Astrocyte (in vitro differentiated cells and primary cell): ENCODE data around the gene C20orf96. TPM values are rescaled to one million over a fixed set of nuclear protein-coding genes. Genes with fewer than 3 reads are reported as not detected.

Experiments used
- DNase-seq: peaks from one replicate; pipeline ENCODE4 v3.0.0-alpha.2; 2010; ENCODE audit warnings: low read depth
- FAIRE-seq: peaks from 2 replicates; lab custom pipeline; 2011; peaks lifted over from hg19 to GRCh38; lab: Jason Lieb, UNC
- H2AFZ ChIP-seq: 2 replicates; pipeline ENCODE4 v1.6.0; 2012; ENCODE audit warnings: low read depth, low read length, inconsistent platforms
- H3K27ac ChIP-seq: 2 replicates; pipeline ENCODE4 v1.5.1; 2011; ENCODE audit warnings: low read depth, low read length, inconsistent platforms
- H3K27me3 ChIP-seq: 2 replicates; pipeline ENCODE4 v1.6.0; 2011; ENCODE audit warnings: low read length, inconsistent platforms; ENCODE audit not compliant: insufficient read depth
- H3K36me3 ChIP-seq: 2 replicates; pipeline ENCODE4 v1.5.1; 2011; ENCODE audit warnings: low read length, inconsistent platforms; ENCODE audit not compliant: insufficient read depth
- H3K4me1 ChIP-seq: 2 replicates; pipeline ENCODE4 v1.5.1; 2011; ENCODE audit warnings: low read length, inconsistent platforms; ENCODE audit not compliant: insufficient read depth
- H3K4me2 ChIP-seq: 2 replicates; pipeline ENCODE4 v1.6.0; 2012; ENCODE audit warnings: low read length, inconsistent platforms
- H3K4me3 ChIP-seq: 2 replicates; pipeline ENCODE4 v1.5.1; 2011; ENCODE audit warnings: low read depth, mild to moderate bottlenecking, low read length, inconsistent platforms; ENCODE audit not compliant: insufficient read depth
- H3K79me2 ChIP-seq: 2 replicates; pipeline ENCODE4 v1.6.0; 2012; ENCODE audit warnings: mild to moderate bottlenecking, low read length, inconsistent platforms; ENCODE audit not compliant: insufficient read depth
- H3K9ac ChIP-seq: 2 replicates; pipeline ENCODE4 v1.6.0; 2012; ENCODE audit warnings: mild to moderate bottlenecking, low read length, inconsistent platforms
- H3K9me3 ChIP-seq: 2 replicates; pipeline ENCODE4 v1.5.1; 2012; ENCODE audit warnings: low read depth, mild to moderate bottlenecking, low read length, inconsistent platforms; ENCODE audit not compliant: insufficient read depth
- H4K20me1 ChIP-seq: 2 replicates; pipeline ENCODE4 v1.6.0; 2012; ENCODE audit warnings: low read length, inconsistent platforms; ENCODE audit not compliant: insufficient read depth
- H3K27ac Mint-ChIP-seq: one replicate; pipeline ENCODE4 v1.8.0; 2021; ENCODE audit warnings: mild to moderate bottlenecking, mixed read lengths; ENCODE audit not compliant: unreplicated experiment
- H3K27me3 Mint-ChIP-seq: one replicate; pipeline ENCODE4 v1.8.0; 2021; ENCODE audit warnings: low read depth, mixed read lengths; ENCODE audit not compliant: unreplicated experiment
- H3K36me3 Mint-ChIP-seq: one replicate; pipeline ENCODE4 v1.8.0; 2021; ENCODE audit warnings: low read depth, mixed read lengths; ENCODE audit not compliant: unreplicated experiment
- H3K4me1 Mint-ChIP-seq: one replicate; pipeline ENCODE4 v1.8.0; 2021; ENCODE audit warnings: low read depth, mixed read lengths; ENCODE audit not compliant: unreplicated experiment
- H3K4me3 Mint-ChIP-seq: one replicate; pipeline ENCODE4 v1.8.0; 2021; ENCODE audit warnings: mild to moderate bottlenecking, moderate library complexity, mixed read lengths; ENCODE audit not compliant: unreplicated experiment
- H3K9me3 Mint-ChIP-seq: one replicate; pipeline ENCODE4 v1.8.0; 2021; ENCODE audit warnings: mild to moderate bottlenecking, mixed read lengths; ENCODE audit not compliant: unreplicated experiment
- EZH2 ChIP-seq: IDR thresholded peaks from 2 replicates; pipeline ENCODE4 v1.6.1; 2012; ENCODE audit warnings: mild to moderate bottlenecking, low read length, inconsistent platforms; ENCODE audit not compliant: insufficient read depth
- total RNA-seq: library from RNA; stranded (reverse); gene quantifications from 2 replicates; pipeline ENCODE4 v1.2.1, GENCODE V29; 2021
- TF ChIP-seq, protein P1 (sequence below): IDR thresholded peaks from 2 replicates; pipeline ENCODE4 v1.5.1; 2011; ENCODE audit warnings: low read depth, mild to moderate bottlenecking, inconsistent platforms, low read length, moderate library complexity; ENCODE audit not compliant: insufficient read depth

Gene C20orf96
- total RNA-seq, 1 donor from 2014 or later = 10.7 TPM

DNA sequence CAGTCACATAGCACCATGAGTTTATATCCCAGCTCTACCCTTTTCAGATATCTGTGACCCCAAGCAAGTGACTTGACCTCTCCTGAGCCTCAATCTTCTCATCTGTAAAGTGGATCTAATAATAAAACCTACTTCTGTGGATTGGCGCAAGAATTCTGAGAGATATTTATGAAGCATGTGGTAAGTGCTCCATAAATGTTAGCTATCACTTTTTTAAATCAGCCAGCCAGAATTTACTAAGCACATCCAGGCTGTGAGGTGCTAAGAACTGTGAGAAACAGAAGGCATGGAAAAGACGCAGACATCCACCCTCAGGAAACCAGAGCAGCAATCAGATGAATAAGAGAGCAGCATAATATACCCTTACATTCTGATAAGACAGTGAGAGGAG is 862 bp downstream of the C20orf96 start:
- H3K27ac ChIP-seq = peak overlapping the region; percentile 81
- peaks cover 10% of the 10 kb centered on the region for H3K79me2 ChIP-seq
- Mint-ChIP-seq H3K36me3 (no peaks in the 10 kb centered on the region), H3K9me3 (no peaks in the 10 kb centered on the region), H3K4me3 (no peak overlapping the region), H3K27me3 (no peaks in the 10 kb centered on the region), H3K27ac (peak overlapping the region; percentile 88), H3K4me1 (peaks cover 2% of the 10 kb centered on the region)
- no peaks in the 10 kb centered on the region for H3K27me3 ChIP-seq
- no peaks in the 10 kb centered on the region for H4K20me1 ChIP-seq
- DNase-seq = no peak
- H3K4me3 ChIP-seq = peak overlapping the region; percentile 85
- no peaks in the 10 kb centered on the region for H3K36me3 ChIP-seq
- peak overlapping the region; percentile 91 for H2AFZ ChIP-seq
- TF ChIP-seq, protein P1, sequence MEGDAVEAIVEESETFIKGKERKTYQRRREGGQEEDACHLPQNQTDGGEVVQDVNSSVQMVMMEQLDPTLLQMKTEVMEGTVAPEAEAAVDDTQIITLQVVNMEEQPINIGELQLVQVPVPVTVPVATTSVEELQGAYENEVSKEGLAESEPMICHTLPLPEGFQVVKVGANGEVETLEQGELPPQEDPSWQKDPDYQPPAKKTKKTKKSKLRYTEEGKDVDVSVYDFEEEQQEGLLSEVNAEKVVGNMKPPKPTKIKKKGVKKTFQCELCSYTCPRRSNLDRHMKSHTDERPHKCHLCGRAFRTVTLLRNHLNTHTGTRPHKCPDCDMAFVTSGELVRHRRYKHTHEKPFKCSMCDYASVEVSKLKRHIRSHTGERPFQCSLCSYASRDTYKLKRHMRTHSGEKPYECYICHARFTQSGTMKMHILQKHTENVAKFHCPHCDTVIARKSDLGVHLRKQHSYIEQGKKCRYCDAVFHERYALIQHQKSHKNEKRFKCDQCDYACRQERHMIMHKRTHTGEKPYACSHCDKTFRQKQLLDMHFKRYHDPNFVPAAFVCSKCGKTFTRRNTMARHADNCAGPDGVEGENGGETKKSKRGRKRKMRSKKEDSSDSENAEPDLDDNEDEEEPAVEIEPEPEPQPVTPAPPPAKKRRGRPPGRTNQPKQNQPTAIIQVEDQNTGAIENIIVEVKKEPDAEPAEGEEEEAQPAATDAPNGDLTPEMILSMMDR = no peak
- no peak for TF ChIP-seq EZH2
- H3K4me2 ChIP-seq = peak overlapping the region; percentile 93
- peaks cover 20% of the 10 kb centered on the region for H3K4me1 ChIP-seq
- FAIRE-seq = no peak
- peak overlapping the region; percentile 85 for H3K9ac ChIP-seq
- H3K9me3 ChIP-seq = no peaks in the 10 kb centered on the region

DNA sequence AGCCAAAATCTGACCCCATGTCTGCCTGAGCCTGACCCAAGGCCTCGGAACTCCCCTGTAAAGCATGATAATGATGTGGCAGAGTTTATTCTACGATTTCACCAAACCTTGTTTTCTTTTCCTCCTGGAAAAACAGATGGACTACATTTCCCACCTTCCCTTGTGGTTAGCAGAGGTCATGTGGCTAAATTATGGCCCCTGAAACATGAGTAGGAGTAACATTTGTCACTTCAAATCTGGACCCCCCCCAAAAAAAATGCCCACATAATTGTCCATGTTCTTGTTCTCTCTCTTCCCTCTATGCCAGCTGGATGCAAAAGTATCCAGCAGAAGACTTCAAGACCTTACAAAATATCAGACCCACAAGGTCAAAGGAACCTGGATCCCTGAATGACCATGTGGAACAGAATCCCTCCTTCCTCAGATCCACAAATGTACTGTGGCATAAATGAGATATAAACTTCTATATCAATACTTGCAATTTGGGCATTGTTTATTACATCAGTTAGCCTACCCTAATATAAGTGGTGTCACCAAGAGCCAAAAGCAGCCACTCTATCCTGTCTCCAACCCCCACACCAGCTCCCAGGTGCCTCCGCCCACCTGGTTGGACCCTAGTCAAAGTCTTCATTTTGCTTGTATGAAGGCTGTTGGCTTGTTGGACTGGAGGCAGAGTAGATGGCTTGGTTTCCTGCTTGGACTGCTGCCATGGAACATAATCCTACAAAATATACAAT is 1.4 kb downstream of the C20orf96 start:
- Mint-ChIP-seq H3K4me3 (peak overlapping the region; percentile 58), H3K36me3 (no peaks in the 10 kb centered on the region), H3K27ac (no peak overlapping the region), H3K9me3 (no peaks in the 10 kb centered on the region), H3K27me3 (no peaks in the 10 kb centered on the region), H3K4me1 (peaks cover 2% of the 10 kb centered on the region)
- H3K27ac ChIP-seq = no peak overlapping the region
- H3K4me2 ChIP-seq = peak overlapping the region; percentile 93
- H2AFZ ChIP-seq = no peak overlapping the region
- H3K36me3 ChIP-seq = no peaks in the 10 kb centered on the region
- H3K4me3 ChIP-seq = peak overlapping the region; percentile 85
- DNase-seq (no peak), FAIRE-seq (no peak)
- H3K9ac ChIP-seq = peak overlapping the region; percentile 85
- TF ChIP-seq, protein P1 = no peak
- TF ChIP-seq EZH2 = no peak
- H3K79me2 ChIP-seq = peaks cover 10% of the 10 kb centered on the region
- H3K4me1 ChIP-seq = peaks cover 20% of the 10 kb centered on the region
- no peaks in the 10 kb centered on the region for H4K20me1 ChIP-seq
- H3K27me3 ChIP-seq = no peaks in the 10 kb centered on the region
- H3K9me3 ChIP-seq = no peaks in the 10 kb centered on the region

DNA sequence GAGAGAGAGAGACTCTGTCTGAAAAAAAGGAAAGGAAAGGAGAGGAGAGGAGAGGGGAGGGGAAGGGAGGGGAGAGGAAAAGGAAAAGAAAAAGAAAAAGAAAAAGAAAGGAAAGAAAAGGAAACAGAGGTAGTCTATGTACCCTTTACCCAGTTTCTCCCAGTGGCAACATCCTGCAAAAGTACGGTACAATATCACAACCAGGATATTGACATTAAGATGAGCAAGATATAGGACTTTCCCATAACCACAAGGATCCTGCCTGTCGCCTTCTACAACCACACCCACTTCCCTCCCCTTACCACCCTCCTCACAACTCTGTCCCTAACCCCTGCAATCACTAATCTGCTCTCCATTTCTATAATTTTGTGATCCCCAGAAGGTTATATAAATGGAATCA is 4.0 kb downstream of the C20orf96 start:
- H3K27ac ChIP-seq = no peak overlapping the region
- H3K27me3 ChIP-seq = no peaks in the 10 kb centered on the region
- H3K4me1 Mint-ChIP-seq = peaks cover 2% of the 10 kb centered on the region
- peaks cover 15% of the 10 kb centered on the region for H3K4me1 ChIP-seq
- no peaks in the 10 kb centered on the region for H4K20me1 ChIP-seq
- H3K4me3 ChIP-seq = no peak overlapping the region
- no peak overlapping the region for H2AFZ ChIP-seq
- H3K36me3 ChIP-seq = no peaks in the 10 kb centered on the region
- H3K4me2 ChIP-seq = no peak overlapping the region
- no peaks in the 10 kb centered on the region for H3K27me3 Mint-ChIP-seq
- H3K9ac ChIP-seq = no peak overlapping the region
- no peak for FAIRE-seq
- TF ChIP-seq, protein P1 = no peak
- no peak for TF ChIP-seq EZH2
- H3K4me3 Mint-ChIP-seq = no peak overlapping the region
- no peak for DNase-seq
- H3K9me3 Mint-ChIP-seq = no peaks in the 10 kb centered on the region
- H3K27ac Mint-ChIP-seq = no peak overlapping the region
- H3K79me2 ChIP-seq = peaks cover 10% of the 10 kb centered on the region
- no peaks in the 10 kb centered on the region for H3K36me3 Mint-ChIP-seq
- no peaks in the 10 kb centered on the region for H3K9me3 ChIP-seq
